Measurements from ENCODE around the gene ZNF830. TPM values are rescaled to one million over a fixed set of nuclear protein-coding genes. Genes with fewer than 3 reads are reported as not detected.
A peak's percentile ranks its signal among the peaks of the same experiment; 100 is the strongest.

The ZNF830 gene
- total RNA-seq, 1 donor from 2014 or later, result 28.4 TPM

GRCh38 chr17:34980353-34980680 is 19.0 kb downstream of the ZNF830 start, which contains the start of gene LIG3:
LIG3 (plus strand) TSS chr17:34980512; CDS start chr17:34983006, 2,494 bp downstream.
- Mint-ChIP-seq H3K9me3 (no peaks in the 10 kb centered on the region), H3K36me3 (ENCODE audit: low read depth) (peaks cover 29% of the 10 kb centered on the region), H3K4me1 (peaks cover 47% of the 10 kb centered on the region), H3K27ac (peak within 1 kb of the TSS; percentile 98), H3K4me3 (peak within 1 kb of the TSS; percentile 96), H3K27me3 (no peaks in the 10 kb centered on the region)
- peak; percentile 98 for DNase-seq
- intact Hi-C loops (cut with micrococcal nuclease), result loop anchor here (1.0 to 5.0 kb wide), 2 partner anchors 19 to 262 kb away; partner anchors contain the start of genes CCT6B, SLFN5 and ZNF830

- Mint-ChIP-seq H3K27ac (peak overlapping the region; percentile 96), H3K9me3 (no peaks in the 10 kb centered on the region), H3K4me3 (peak overlapping the region; percentile 96), H3K4me1 (peaks cover 47% of the 10 kb centered on the region), H3K36me3 (ENCODE audit: low read depth) (peaks cover 32% of the 10 kb centered on the region), H3K27me3 (no peaks in the 10 kb centered on the region)
- DNase-seq, result peak; percentile 95
- intact Hi-C loops (cut with micrococcal nuclease), result loop anchor here (1.0 to 5.0 kb wide), 4 partner anchors 20 to 261 kb away; partner anchors contain the start of genes CCT6B, RAD51D, SLFN5 and ZNF830
These were observed 19.6 kb downstream of the ZNF830 start for GRCh38 chr17:34980681-34981537.

GRCh38 chr17:34981538-34982241 is 20.4 kb downstream of the ZNF830 start:
- Mint-ChIP-seq H3K27me3 (no peaks in the 10 kb centered on the region), H3K4me1 (peaks cover 47% of the 10 kb centered on the region), H3K36me3 (ENCODE audit: low read depth) (peaks cover 39% of the 10 kb centered on the region), H3K4me3 (peak overlapping the region; percentile 96), H3K9me3 (no peaks in the 10 kb centered on the region), H3K27ac (peak overlapping the region; percentile 96)
- no peak for DNase-seq
- intact Hi-C loops (cut with micrococcal nuclease), result loop anchor here (1.0 to 5.0 kb wide), 3 partner anchors 108 to 261 kb away; partner anchors contain the start of genes RAD51D and SLFN5

DNA sequence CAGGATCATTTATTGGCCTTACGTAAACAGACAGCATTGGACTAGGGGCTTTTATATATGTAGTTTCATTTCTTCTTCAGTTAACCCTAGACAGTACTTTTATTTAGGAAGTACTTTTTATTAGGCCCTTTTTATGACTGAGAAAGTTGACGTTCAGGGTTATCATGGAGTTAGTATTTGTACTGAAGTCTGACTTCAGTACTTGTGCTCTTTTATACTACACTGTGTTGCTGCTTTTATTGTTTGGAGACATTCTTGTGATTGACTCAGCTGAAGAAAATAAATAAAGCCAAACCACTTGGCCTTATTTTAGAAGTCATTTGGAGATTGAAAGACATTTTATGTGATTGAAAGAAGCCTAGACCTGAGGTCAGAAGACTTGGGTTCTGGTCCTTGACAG is 25.9 kb downstream of the ZNF830 start:
- intact Hi-C loops (cut with micrococcal nuclease), result no loop called here
- H3K9me3 Mint-ChIP-seq, result no peaks in the 10 kb centered on the region
- peaks cover 70% of the 10 kb centered on the region for H3K36me3 Mint-ChIP-seq (ENCODE audit: low read depth)

DNA sequence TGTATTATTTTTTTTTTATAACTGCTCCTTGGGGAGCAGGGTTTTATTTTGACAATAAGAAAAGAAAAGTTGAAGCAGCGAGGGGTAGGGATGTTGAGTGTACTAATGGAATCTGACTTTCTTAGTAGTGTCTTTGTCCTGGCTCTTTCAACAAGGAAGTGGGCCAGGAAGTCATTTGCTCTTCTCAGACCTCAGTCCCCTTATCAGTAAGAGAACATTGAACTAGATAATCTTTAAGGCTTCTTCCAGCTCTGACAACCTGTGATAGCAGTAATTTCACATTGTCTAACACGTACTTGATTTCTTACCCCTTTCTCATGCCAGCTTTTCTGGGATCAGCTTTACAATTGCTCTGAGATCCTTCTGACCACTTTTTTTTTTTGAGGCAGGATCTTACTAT is 27.3 kb downstream of the ZNF830 start:
- Mint-ChIP-seq H3K4me3 (no peak overlapping the region), H3K27ac (no peak overlapping the region), H3K36me3 (ENCODE audit: low read depth) (peaks cover 72% of the 10 kb centered on the region), H3K9me3 (no peaks in the 10 kb centered on the region), H3K4me1 (peaks cover 22% of the 10 kb centered on the region), H3K27me3 (no peaks in the 10 kb centered on the region)
- no peak for DNase-seq
- intact Hi-C loops (cut with micrococcal nuclease), result no loop called here

More for the DNA sequence above, 25.9 kb downstream of the ZNF830 start:
- no peaks in the 10 kb centered on the region for H3K27me3 Mint-ChIP-seq
- no peak overlapping the region for H3K27ac Mint-ChIP-seq
- no peak for DNase-seq
- H3K4me3 Mint-ChIP-seq, result no peak overlapping the region
- peaks cover 31% of the 10 kb centered on the region for H3K4me1 Mint-ChIP-seq

- Mint-ChIP-seq H3K27ac (no peak overlapping the region), H3K9me3 (no peaks in the 10 kb centered on the region), H3K27me3 (no peaks in the 10 kb centered on the region), H3K4me1 (peaks cover 15% of the 10 kb centered on the region), H3K4me3 (no peak overlapping the region), H3K36me3 (ENCODE audit: low read depth) (peaks cover 70% of the 10 kb centered on the region)
- DNase-seq, result no peak
- intact Hi-C loops (cut with micrococcal nuclease), result no loop called here
These were observed 28.1 kb downstream of the ZNF830 start for GRCh38 chr17:34989473-34989872.

- intact Hi-C loops (cut with micrococcal nuclease), result no loop called here
- Mint-ChIP-seq H3K4me3 (no peak overlapping the region), H3K27ac (no peak overlapping the region), H3K27me3 (no peaks in the 10 kb centered on the region), H3K9me3 (no peaks in the 10 kb centered on the region), H3K36me3 (ENCODE audit: low read depth) (peaks cover 72% of the 10 kb centered on the region), H3K4me1 (peaks cover 9% of the 10 kb centered on the region)
- no peak for DNase-seq
These were observed 29.6 kb downstream of the ZNF830 start for GRCh38 chr17:34990921-34991365.

GRCh38 chr17:34991606-34992005 is 30.3 kb downstream of the ZNF830 start:
- H3K36me3 Mint-ChIP-seq (ENCODE audit: low read depth), result peaks cover 70% of the 10 kb centered on the region
- H3K4me3 Mint-ChIP-seq, result no peak overlapping the region
- no peak for DNase-seq
- H3K27ac Mint-ChIP-seq, result no peak overlapping the region
- no peaks in the 10 kb centered on the region for H3K9me3 Mint-ChIP-seq
- intact Hi-C loops (cut with micrococcal nuclease), result no loop called here
- no peaks in the 10 kb centered on the region for H3K27me3 Mint-ChIP-seq
- peaks cover 9% of the 10 kb centered on the region for H3K4me1 Mint-ChIP-seq

DNA sequence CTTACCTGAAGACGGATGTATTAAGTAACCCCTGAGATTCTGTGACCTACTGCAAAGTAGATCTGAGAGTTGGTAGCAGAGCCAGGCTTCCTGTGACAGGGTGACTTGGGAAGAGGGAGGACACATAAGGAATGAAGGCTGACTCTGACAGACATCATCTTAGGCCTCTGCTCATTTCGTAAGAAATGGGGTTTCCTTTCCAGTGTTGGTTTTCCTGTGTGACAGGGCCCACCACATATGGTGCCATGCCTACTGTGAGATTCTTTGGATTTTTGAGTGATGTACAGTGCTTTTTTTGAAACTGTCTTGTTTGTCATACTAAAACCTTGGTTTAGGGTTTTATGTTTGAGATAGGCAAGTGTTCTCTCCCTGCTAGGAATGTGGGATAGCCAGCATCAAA is 31.7 kb downstream of the ZNF830 start:
- intact Hi-C loops (cut with micrococcal nuclease), result no loop called here
- Mint-ChIP-seq H3K36me3 (ENCODE audit: low read depth) (peaks cover 70% of the 10 kb centered on the region), H3K27ac (no peak overlapping the region), H3K4me3 (no peak overlapping the region), H3K4me1 (peaks cover 8% of the 10 kb centered on the region), H3K9me3 (no peaks in the 10 kb centered on the region), H3K27me3 (no peaks in the 10 kb centered on the region)
- no peak for DNase-seq

- H3K4me1 Mint-ChIP-seq, result peaks cover 7% of the 10 kb centered on the region
- no peaks in the 10 kb centered on the region for H3K27me3 Mint-ChIP-seq
- H3K9me3 Mint-ChIP-seq, result no peaks in the 10 kb centered on the region
- H3K27ac Mint-ChIP-seq, result no peak overlapping the region
- H3K4me3 Mint-ChIP-seq, result no peak overlapping the region
- intact Hi-C loops (cut with micrococcal nuclease), result no loop called here
- no peak for DNase-seq
- H3K36me3 Mint-ChIP-seq (ENCODE audit: low read depth), result peaks cover 64% of the 10 kb centered on the region
These were observed 35.3 kb downstream of the ZNF830 start for GRCh38 chr17:34996422-34997285.

- DNase-seq, result no peak
- H3K9me3 Mint-ChIP-seq, result no peaks in the 10 kb centered on the region
- H3K36me3 Mint-ChIP-seq (ENCODE audit: low read depth), result peaks cover 62% of the 10 kb centered on the region
- H3K4me1 Mint-ChIP-seq, result peaks cover 7% of the 10 kb centered on the region
- intact Hi-C loops (cut with micrococcal nuclease), result no loop called here
- no peaks in the 10 kb centered on the region for H3K27me3 Mint-ChIP-seq
- H3K27ac Mint-ChIP-seq, result no peak overlapping the region
- no peak overlapping the region for H3K4me3 Mint-ChIP-seq
These were observed 36.1 kb downstream of the ZNF830 start for GRCh38 chr17:34997355-34997862.

DNA sequence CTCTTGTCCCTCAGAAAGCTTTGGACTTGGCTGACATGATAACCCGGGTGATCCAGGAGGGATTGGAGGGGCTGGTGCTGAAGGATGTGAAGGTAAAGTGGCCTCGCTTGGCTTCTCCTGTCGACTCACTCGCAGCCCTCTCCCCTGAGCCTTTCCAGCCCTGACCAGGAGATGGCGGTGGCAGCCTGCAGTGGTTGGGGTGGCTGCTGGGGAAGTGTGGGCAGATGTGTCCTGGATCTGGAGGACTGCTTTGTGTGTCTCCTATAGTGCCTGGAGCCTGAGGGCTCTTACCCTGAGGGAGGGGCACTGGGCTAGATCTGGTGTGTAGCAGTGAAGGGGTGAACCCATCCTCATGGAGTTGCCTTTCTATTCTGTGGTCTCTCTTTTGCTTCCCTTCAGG is 36.9 kb downstream of the ZNF830 start:
- no peak overlapping the region for H3K4me3 Mint-ChIP-seq
- no peaks in the 10 kb centered on the region for H3K27me3 Mint-ChIP-seq
- H3K9me3 Mint-ChIP-seq, result no peaks in the 10 kb centered on the region
- H3K27ac Mint-ChIP-seq, result peak overlapping the region; percentile 58
- H3K4me1 Mint-ChIP-seq, result peaks cover 4% of the 10 kb centered on the region
- peak; percentile 95 for DNase-seq
- intact Hi-C loops (cut with micrococcal nuclease), result loop anchor here (1.0 to 2.0 kb wide), 3 partner anchors 65 to 121 kb away; partner anchors contain the start of genes RAD51D and RFFL
- peaks cover 63% of the 10 kb centered on the region for H3K36me3 Mint-ChIP-seq (ENCODE audit: low read depth)

GRCh38 chr17:34999456-34999855 is 38.1 kb downstream of the ZNF830 start:
- Mint-ChIP-seq H3K4me1 (peaks cover 4% of the 10 kb centered on the region), H3K27ac (no peak overlapping the region), H3K36me3 (ENCODE audit: low read depth) (peaks cover 62% of the 10 kb centered on the region), H3K4me3 (no peak overlapping the region), H3K27me3 (no peaks in the 10 kb centered on the region), H3K9me3 (no peaks in the 10 kb centered on the region)
- intact Hi-C loops (cut with micrococcal nuclease), result loop anchor here (2.0 kb wide), 1 partner anchor 63 kb away; the partner anchor contains the start of gene RFFL
- DNase-seq, result no peak

Measured in activated CD4-positive, alpha-beta T cell treated with anti-CD3 and anti-CD28 coated beads, Interleukin-2, amount 10 ng/mL, durations not matched to agents 24 days and 14 days (primary cell).